Body of pancreas (tissue), 4 donors: Measurements from ENCODE around the gene FUT8.

Source experiments
- CTCF ChIP-seq, 7 experiments: fragments of 450-650 bp in 4 of 7; fragments of 200-600 bp in 3 of 7; sonication (generic) in 3 of 7; IDR thresholded peaks; one replicate each; pipeline ENCODE4 v1.5.1; 2016 to 2019; ENCODE audit warnings: antibody characterized with exemption in 7 of 7
- POLR2A ChIP-seq, 3 donors: fragments of 450-650 bp; IDR thresholded peaks; one replicate each; pipeline ENCODE4 v1.6.1; 2016; ENCODE audit warnings: antibody characterized with exemption in 3 of 3, mild to moderate bottlenecking in 2 of 3

- TF ChIP-seq CTCF (IDR thresholded peaks at IDR 0.05), result no peak
- TF ChIP-seq POLR2A (IDR thresholded peaks at IDR 0.05), result no peak
Measured at GRCh38 chr14:65703996-65704395, 291.5 kb downstream of the FUT8 start.
